ENCODE results near the gene POU6F1. TPM values are rescaled to one million over a fixed set of nuclear protein-coding genes. Genes with fewer than 3 reads are reported as not detected.

The POU6F1 gene
- total and polyA plus RNA-seq, 9 of the 15 experiments (the other 6 are each of a cell fraction or from before 2014, with no cell fraction given) = 0.14 to 3.3 (median 1.1) TPM

DNA sequence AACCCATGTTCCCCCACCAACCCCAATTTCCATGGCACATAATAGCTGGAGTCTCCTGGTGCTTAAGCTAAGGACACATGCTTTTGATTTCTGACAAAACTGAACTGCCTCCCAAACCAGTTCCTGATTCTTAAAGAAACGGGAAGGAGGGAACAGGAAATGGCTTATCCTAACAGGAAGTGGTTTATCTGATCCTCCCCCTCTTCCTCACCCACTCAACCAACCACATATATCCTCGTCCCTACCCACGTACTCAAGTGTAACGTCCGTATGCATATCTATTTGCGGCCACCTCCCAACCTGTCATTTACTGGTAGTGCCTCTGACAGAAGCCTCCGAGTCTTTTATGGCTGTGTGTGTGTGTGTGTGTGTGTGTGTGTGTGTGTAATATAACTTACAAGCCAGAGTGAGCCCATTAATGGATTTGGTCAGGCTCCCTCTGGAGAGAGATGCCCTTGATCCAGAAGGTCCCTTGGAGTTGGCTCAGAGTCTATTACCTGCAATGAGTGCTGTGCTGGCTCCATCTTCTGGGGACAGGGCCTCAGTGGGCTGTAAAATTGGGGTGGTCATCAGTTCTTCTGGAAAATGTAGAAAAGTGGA, 28.5 kb upstream of the POU6F1 start (continued):
- TF ChIP-seq, protein P1, sequence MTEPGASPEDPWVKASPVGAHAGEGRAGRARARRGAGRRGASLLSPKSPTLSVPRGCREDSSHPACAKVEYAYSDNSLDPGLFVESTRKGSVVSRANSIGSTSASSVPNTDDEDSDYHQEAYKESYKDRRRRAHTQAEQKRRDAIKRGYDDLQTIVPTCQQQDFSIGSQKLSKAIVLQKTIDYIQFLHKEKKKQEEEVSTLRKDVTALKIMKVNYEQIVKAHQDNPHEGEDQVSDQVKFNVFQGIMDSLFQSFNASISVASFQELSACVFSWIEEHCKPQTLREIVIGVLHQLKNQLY (CRISPR knock-in tag; conservative IDR thresholded peaks at IDR 0.05) = no peak
- no peak for TF ChIP-seq SP2 (IDR thresholded peaks at IDR 0.05; ENCODE audit: extremely low read depth, low read depth, low read length, poor library complexity, severe bottlenecking)
- no peak for TF ChIP-seq NFIC (IDR thresholded peaks at IDR 0.05)
- TF ChIP-seq MIER1 (IDR thresholded peaks at IDR 0.05; ENCODE audit: low read depth) = no peak
- 0 out of 4 replicates have a peak, but pooled peaks of 1 of the 2 experiments have one; percentile 74 for TF ChIP-seq MAZ (CRISPR knock-in tag; conservative IDR thresholded peaks at IDR 0.05 in 1 of 2, IDR thresholded peaks at IDR 0.05 in 1 of 2)
- TF ChIP-seq, protein P2, sequence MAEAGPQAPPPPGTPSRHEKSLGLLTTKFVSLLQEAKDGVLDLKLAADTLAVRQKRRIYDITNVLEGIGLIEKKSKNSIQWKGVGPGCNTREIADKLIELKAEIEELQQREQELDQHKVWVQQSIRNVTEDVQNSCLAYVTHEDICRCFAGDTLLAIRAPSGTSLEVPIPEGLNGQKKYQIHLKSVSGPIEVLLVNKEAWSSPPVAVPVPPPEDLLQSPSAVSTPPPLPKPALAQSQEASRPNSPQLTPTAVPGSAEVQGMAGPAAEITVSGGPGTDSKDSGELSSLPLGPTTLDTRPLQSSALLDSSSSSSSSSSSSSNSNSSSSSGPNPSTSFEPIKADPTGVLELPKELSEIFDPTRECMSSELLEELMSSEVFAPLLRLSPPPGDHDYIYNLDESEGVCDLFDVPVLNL (CRISPR knock-in tag; IDR thresholded peaks at IDR 0.05; ENCODE audit: low read depth) = no peak
- TF ChIP-seq ZNF764 (CRISPR knock-in tag; IDR thresholded peaks at IDR 0.05; ENCODE audit: low read depth) = no peak
- peak; percentile 79 for TF ChIP-seq GABPB1 (CRISPR knock-in tag; IDR thresholded peaks at IDR 0.05)
- no peak for TF ChIP-seq ZNF347 (CRISPR knock-in tag; IDR thresholded peaks at IDR 0.05; ENCODE audit: low read depth)
- peak; percentile 58 for TF ChIP-seq KDM5B (IDR thresholded peaks at IDR 0.05; ENCODE audit: insufficient replicate concordance, low read depth, low read length)
- peak; percentile 69 for TF ChIP-seq POLR2AphosphoS5 (IDR thresholded peaks at IDR 0.05; ENCODE audit: control insufficient read depth, insufficient read depth, low read depth, low read length)
- TF ChIP-seq ZZZ3 (IDR thresholded peaks at IDR 0.05) = no peak
- no peak for TF ChIP-seq DNMT1 (IDR thresholded peaks at IDR 0.05)
- no peak for TF ChIP-seq HMGN3 (IDR thresholded peaks at IDR 0.05; ENCODE audit: borderline replicate concordance, extremely low read depth, insufficient read length, low read depth, low read length)
- TF ChIP-seq POLR2A (conservative IDR thresholded peaks at IDR 0.05) = peak; percentile 72
- TF ChIP-seq BHLHE40 (IDR thresholded peaks at IDR 0.05; ENCODE audit: low read length) = no peak
- TF ChIP-seq CSDE1 (IDR thresholded peaks at IDR 0.05) = no peak
- no peak for TF ChIP-seq SIN3B (IDR thresholded peaks at IDR 0.05; ENCODE audit: low read depth)
- no peak for TF ChIP-seq ARHGAP35 (IDR thresholded peaks at IDR 0.05; ENCODE audit: partially characterized antibody)
- TF ChIP-seq, protein P3, sequence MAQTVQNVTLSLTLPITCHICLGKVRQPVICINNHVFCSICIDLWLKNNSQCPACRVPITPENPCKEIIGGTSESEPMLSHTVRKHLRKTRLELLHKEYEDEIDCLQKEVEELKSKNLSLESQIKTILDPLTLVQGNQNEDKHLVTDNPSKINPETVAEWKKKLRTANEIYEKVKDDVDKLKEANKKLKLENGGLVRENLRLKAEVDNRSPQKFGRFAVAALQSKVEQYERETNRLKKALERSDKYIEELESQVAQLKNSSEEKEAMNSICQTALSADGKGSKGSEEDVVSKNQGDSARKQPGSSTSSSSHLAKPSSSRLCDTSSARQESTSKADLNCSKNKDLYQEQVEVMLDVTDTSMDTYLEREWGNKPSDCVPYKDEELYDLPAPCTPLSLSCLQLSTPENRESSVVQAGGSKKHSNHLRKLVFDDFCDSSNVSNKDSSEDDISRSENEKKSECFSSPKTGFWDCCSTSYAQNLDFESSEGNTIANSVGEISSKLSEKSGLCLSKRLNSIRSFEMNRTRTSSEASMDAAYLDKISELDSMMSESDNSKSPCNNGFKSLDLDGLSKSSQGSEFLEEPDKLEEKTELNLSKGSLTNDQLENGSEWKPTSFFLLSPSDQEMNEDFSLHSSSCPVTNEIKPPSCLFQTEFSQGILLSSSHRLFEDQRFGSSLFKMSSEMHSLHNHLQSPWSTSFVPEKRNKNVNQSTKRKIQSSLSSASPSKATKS (CRISPR knock-in tag; IDR thresholded peaks at IDR 0.05) = 0 out of 2 replicates have a peak, but pooled peaks have one; percentile 50
- TF ChIP-seq STAG1 (CRISPR knock-in tag; IDR thresholded peaks at IDR 0.05; ENCODE audit: borderline replicate concordance) = no peak
- peak; percentile 88 for TF ChIP-seq POLR2H (tag; IDR thresholded peaks at IDR 0.05; ENCODE audit: low read depth)
- no peak for TF ChIP-seq HMG20B (CRISPR knock-in tag; IDR thresholded peaks at IDR 0.05)
- TF ChIP-seq ZNF324 (CRISPR knock-in tag; IDR thresholded peaks at IDR 0.05) = no peak
- TF ChIP-seq SAFB2 (IDR thresholded peaks at IDR 0.05; ENCODE audit: borderline replicate concordance, low read depth, low read length, severe bottlenecking) = no peak
- no peak for TF ChIP-seq MAFK (IDR thresholded peaks at IDR 0.05; ENCODE audit: low read length)
- TF ChIP-seq ZNF224 (CRISPR knock-in tag; IDR thresholded peaks at IDR 0.05) = no peak

Data from K562 (cell line).